GM21723 (cell line): ENCODE results near the gene FCHSD2.
A peak's percentile ranks its signal among the peaks of the same experiment; 100 is the strongest.
"Not testable (repeated sequence)": the region's sequence is repeated elsewhere in the genome, so short reads cannot be mapped to it uniquely, and the experiment has no call there.

Experiments used
- ATAC-seq: cut with Tn5 transposase; IDR thresholded peaks from one replicate; pipeline ENCODE4 v1.9.1; 2021; ENCODE audit warnings: mild to moderate bottlenecking, moderate library complexity; ENCODE audit not compliant: unreplicated experiment

The FCHSD2 gene

DNA sequence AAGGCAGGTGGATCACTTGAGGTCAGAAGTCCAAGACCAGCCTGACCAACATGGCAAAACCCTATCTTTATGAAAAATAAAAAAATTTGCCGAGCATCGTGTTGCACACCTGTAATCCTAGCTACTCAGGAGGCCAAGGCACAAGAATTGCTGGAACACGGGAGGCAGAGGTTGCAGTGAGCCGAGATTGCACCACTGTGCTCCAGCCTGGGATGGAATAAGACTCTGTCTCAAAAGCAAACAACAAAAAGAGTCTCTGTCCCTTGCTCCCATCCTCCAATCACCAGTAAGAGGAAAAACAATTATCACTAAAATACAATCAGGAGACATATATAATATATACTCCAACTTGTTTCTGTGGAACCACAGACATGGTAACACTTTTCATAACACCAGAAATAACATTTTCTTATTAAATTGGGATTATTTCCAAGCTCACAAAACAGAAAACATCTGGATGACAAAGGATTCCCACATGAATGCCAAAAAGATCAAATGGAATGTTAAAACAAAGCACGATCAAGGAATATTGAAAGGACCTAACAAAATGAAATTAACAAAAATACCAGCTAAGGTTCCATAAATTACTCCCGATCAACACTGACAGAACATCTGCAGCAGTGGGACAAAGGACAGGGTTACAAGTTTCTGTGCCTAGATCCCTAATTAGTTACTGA, 15.2 kb downstream of the FCHSD2 start:
- no peak for ATAC-seq

DNA sequence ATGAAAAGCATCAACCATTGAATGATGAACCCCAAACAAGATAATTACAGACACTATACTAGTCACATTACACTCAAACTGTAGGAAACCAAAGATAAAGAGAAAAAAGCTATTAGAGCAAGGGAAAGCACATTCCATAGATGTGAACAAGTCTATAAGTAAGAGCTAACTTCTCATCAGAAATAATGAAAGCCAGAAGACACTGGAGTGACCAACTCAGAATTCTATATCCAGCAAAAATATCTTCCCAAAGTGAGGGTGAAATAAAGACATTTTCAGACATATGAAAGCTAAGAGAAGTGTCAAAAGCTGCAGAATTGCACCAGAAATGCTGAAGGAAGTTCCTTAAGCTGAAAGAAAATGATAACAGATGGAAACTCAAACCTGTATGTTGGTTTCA, 17.3 kb downstream of the FCHSD2 start:
- ATAC-seq, result no peak

DNA sequence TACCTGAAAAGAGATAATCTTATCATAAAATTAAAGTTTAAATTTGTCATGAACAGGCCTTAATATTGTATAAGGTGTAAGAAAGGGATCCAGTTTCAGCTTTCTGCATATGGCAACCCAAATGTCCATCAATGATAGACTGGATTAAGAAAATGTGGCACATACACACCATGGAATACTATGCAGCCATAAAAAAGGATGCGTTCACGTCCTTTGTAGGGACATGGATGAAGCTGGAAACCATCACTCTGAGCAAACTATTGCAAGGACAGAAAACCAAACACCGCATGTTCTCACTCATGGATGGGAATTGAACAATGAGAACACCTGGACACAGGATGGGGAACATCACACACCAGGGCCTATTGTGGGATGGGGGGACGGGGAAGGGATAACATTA, 18.2 kb downstream of the FCHSD2 start:
- not testable (repeated sequence) for ATAC-seq

- no peak for ATAC-seq
Measured at GRCh38 chr11:73121692-73122091, 20.4 kb downstream of the FCHSD2 start.

- ATAC-seq, result no peak
Measured at GRCh38 chr11:73117071-73117470, 25.0 kb downstream of the FCHSD2 start.

DNA sequence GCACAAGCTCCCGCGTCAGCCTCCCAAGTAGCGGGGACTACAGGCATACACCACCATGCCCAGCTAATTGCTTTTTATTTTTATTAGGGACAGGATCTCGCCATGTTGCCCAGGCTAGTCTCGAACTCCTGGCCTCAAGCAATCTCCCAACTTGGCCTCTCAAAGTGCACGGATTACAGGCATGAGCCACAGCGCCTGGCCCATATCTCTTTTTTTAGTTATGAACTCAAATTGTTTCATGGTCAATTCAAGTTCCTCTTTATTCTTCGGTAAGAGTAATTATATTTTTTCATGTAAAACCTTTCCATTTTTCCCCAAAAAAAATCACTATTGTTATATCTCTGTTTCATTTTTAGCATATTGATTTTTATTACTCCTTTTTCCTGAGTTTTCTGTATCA, 25.5 kb downstream of the FCHSD2 start:
- ATAC-seq, result no peak

DNA sequence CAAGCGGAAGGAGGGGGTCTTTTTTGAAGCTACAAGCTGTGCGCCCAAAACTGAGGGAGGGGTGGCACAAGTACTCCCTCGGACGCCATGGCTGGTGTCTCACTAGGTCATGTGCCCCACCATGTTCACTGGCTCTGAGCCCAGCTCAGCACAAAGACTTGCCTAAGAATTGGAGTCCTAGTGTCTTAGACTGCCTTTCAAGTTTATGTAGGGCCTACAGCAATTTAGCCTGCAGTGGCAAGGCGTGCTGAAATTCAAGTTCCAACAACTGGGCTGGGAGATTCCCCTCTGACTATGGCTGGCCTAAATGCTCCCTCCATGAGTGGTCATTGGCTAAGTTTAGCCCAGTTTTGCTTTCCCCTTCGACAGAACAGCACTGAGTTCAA, 27.3 kb downstream of the FCHSD2 start:
- no peak for ATAC-seq

DNA sequence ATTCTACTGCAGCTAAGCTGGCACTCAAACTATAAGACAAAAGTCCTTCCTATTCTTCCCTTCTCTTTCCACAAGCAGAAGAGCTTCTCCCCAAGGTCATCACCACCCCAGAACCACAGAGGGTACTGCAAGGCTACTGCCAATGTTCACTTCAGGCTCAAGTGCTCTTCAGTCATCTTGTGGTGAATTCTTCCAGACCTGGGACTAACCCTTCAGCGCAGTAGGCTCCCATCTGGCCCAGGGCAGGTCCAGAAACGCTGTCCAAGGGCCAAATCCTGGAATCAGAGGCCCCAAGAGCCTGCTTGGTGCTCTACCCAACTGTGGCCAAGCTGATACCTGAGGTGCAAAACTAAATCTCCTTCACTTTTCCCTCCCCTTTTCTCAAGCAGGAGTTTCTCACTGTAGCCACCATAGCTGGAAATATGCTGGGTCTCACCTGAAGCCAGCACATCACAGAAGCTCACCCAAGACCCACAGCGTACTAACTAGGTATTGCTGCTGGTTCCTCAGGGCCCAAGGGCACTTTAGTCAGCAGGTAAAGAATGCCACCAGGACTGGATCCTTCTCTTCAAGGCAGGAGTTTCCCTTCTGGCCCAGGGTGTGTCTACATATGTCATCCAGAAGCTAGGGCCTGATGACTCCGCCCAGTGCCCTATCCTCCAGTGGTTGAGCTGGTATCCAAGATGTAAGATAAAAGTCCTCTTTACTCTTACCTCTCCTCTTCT, 27.8 kb downstream of the FCHSD2 start:
- no peak for ATAC-seq

DNA sequence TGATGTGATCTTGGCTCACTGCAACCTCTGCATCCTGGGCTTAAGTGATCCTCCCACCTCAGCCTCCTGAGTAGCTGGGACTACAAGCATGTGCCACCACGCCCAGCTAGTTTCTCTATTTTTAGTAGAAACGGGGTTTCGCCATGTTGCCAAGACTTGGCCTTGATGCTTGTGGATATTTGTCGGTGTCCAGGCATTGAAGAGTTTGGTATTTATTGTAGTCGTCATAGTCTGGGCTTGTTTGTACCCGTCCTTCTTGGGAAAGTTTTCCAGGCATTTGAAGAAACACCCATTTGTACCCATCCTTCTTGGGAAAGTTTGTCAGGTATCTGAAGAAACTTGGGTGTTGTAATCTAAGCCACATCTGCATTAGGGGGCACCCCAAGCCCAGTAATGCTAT, 28.7 kb downstream of the FCHSD2 start:
- ATAC-seq, result no peak

DNA sequence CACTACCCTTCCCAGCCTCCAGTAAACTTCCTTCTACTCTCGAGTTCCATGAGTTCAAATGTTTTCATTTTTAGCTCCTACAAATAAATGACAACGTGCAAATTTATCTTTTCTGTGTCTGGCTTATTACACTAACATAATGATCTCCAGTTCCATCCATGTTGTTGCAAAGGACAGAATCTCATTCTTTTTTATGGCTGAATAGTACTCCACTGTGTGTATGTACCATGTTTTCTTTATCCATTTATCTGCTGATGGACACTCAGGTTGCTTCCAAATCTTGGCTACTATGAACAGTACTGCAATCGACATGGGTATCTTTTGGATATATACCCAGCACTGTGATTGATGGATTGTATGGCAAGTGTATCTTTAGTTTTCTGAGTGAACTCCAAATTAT, 34.5 kb downstream of the FCHSD2 start:
- no peak for ATAC-seq

DNA sequence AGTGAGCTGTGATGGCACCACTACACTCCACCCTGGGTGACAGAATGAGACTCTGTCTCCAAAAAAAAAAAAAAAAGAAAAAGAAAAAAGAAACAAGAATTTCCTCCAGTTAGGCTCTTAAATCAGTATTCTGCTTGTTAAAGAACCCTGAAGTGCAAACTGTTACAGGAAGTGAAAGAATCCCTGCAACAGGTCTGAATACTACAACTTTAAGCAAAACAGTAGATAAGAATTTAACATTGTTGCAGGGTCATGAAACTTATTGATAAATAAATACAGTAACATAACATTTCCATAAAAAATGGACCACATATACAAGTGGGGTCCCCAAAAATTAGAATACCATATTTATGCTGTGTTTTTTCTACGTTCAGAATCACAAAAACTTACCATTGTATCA, 35.8 kb downstream of the FCHSD2 start:
- no peak for ATAC-seq

- ATAC-seq, result no peak
Measured at GRCh38 chr11:73100578-73100977, 41.5 kb downstream of the FCHSD2 start.

DNA sequence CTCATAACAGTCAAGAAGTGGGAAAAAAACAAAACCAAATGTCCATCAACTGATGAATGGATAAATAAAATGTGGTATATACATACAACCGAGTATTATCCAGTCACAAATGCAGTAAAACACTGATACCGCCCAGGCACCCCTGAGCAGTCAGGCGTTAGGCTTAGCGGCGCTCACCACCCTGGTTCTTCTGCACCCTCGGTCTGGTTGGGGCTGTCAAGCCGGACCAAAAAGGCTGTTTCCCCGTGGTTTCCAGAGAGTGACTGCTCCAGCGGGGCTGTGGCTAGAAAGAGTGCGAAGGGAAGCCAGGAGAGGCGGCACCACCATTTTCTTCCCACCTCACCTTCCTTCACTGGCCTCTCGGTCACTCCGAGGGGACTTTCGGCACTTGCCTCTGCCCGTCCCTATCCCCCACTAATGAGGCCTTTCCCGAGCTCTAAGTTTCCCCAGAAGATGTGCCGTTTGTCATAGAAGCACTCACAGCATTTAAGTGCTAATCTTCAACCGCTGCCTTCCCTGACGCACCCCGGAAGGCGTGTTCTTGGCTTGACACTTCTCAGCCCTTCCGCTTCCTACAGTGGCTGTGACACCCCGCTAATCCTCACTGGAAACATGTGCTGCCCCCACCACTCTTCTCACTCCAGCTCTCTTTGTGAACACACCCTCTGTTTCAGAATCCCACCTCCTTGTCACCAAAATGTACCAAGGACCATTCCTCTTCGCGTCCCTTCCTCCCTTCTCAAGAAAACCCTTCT, 42.4 kb downstream of the FCHSD2 start:
- no peak for ATAC-seq

DNA sequence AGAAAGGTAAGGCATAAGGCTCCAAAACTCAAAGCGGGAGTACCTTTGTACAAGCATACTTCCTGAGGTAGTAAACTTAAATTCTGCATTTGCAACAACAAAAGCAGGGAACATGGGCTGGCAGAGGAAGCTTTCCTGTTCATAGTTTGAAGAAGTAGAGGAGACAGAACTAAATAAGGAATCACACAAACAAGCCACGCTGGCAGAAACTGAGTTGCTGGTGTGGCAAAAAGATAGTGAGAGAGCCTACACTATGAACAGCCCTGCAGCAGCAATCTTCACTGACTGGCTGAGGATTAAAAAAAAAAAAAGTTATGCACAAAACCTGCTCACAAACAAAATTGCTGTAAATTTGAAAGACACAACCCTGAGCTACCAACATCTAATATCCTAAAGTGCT, 46.5 kb downstream of the FCHSD2 start:
- ATAC-seq, result no peak

DNA sequence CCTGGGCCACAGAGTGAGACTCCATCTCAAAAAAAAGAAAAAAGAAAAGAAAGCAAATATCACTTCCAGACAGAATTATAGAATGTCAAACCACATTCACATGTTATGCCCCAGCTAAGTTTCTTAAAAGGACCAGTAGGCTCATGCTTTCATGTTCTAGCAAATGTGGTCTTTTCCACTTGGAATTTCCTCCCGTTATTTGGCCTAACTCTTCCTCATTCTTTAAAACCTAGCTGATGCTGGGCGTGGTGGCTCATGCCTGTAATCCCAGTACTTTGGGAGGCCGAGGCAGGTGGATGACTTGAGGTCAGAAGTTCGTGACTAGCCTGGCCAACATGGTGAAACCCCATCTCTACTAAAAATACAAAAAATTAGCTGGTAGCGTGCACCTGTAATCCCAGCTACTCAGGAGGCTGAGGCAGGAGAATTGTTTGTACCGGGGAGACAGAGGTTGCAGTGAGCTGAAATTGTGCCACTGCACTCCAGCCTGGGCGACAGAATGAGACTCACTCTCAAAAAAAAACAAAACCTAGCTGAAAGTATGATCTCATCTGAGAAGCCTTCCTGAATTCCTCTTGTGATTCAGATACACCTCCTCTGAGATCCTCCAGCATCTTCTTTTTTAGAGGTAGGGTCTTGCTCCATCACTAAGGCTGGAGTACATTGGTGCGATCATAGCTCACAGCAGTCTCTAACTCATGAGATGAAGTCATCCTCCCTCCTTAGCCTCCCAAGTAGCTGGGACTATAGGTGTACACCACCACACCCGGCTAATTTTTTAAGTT, 50.4 kb downstream of the FCHSD2 start:
- no peak for ATAC-seq

DNA sequence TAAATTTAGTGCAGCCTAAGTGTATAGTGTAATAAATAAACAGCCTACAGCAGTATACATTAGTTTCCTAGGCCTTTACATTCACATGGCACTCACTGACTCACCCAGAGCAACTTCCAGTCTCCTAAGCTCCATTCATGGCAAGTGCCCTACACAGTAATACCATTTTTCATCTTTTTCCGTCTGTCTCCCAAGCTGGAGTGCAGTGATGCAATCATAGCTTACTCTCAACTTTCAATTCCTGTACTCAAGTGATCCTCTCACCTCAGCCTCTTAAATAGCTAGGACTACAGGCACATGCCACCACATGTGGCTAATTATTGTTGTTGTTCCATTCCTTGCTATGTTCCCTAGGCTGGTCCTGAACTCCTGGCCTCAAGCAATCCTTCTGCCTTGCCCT, 54.4 kb downstream of the FCHSD2 start:
- peak; percentile 49 for ATAC-seq

GRCh38 chr11:73085189-73085875, 56.8 kb downstream of the FCHSD2 start:
- no peak for ATAC-seq

DNA sequence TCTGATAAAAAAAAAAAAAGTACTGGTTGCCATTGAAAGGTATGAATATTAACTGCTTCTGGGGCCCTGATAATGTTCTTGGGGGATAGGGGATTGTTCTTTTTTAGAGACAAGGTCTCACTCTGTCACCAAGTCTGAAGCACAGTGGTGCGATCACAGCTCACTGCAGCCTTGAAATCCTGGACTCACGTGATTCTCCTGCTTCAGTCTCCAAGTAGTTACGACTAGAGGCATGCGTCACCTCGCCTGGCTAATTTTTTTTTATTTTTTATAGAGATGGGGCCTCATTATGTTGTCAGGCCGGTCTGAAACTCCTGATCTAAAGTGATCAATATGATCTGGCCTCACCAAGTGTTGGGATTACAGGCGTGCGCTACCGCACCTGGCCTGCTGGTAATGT, 63.5 kb downstream of the FCHSD2 start:
- no peak for ATAC-seq

DNA sequence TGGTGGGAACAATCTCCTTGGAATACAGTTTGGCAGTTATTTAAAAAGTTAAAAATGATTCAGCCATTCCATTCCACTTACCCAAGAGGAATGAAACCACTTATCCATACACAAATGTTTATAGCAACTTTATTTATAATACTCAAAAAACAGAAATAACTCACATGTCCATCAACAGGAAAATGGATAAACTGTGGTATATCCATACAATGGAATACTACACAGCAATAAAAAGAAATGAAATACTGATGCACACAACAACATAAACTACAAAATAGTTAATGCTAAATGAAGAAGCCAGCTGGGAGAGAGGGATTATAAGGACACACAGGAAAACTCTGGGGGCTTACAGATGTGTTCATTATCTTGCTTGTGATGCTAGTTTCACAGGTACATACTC, 64.7 kb downstream of the FCHSD2 start:
- no peak for ATAC-seq

GRCh38 chr11:73074319-73074718, 67.8 kb downstream of the FCHSD2 start:
- no peak for ATAC-seq
